CD4-positive, alpha-beta T cell treated with Interferon gamma for 1 hour (primary cell): Measurements from ENCODE around the gene ZNF280A.
"Not testable (repeated sequence)": the region's sequence is repeated elsewhere in the genome, so short reads cannot be mapped to it uniquely, and the experiment has no call there.

Experiments
- DNase-seq: peaks from one replicate; pipeline ENCODE4 v3.0.0-alpha.2; 2020

The ZNF280A gene

DNA sequence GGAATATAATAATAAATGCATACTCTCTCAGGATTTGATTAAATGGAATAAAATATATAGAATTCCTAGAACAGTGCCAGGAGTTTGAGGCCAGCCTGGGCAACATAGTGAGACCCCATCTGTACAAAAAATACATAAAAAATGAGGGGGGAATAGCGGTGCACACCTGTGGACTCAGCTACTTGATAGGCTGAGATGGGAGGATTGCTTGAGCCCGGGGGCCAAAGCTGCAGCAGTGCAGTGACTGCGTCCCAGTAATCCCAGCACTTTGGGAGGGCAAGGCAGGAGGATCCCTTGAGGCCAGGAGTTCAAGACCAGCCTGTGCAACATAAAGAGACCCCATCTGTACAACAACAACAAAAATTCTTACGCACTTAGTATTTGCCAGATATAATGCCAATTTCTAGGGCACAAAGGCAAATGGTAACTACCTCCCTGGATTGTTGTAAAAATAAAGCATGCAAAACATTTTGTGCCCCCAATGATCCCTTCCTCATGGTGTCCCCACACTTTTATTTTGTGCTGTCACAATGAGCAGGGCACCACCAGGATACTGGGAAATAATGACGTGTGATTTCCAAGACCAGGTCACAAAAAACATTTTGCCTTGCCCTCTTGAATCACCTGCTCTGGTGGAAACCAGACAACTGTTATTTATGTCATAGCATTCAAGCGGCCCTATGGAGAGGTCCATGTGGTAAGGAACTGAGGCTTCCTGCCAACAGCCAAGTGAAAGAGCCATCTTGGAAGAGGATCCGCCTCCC lies 18.3 kb upstream of the ZNF280A start:
- DNase-seq, result no peak

DNA sequence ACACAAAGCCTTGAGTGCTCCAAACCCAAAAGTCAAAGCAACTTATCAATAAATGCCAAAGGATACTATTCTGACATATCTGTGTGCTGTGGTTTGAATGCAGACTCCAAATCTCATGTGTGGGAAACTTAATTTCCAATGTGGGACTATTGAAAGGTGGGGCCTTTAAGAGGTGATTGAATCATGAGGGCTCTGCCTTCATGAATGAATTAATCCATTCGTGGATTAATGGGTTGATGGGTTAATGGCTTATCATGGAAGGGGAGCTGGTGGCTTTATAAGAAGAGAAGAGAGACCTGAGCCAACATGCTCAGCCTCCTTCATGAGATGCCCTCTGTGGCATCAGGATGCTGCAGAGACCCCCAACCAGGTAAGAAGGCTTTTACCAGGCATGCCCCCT lies 16.8 kb upstream of the ZNF280A start:
- no peak for DNase-seq

DNA sequence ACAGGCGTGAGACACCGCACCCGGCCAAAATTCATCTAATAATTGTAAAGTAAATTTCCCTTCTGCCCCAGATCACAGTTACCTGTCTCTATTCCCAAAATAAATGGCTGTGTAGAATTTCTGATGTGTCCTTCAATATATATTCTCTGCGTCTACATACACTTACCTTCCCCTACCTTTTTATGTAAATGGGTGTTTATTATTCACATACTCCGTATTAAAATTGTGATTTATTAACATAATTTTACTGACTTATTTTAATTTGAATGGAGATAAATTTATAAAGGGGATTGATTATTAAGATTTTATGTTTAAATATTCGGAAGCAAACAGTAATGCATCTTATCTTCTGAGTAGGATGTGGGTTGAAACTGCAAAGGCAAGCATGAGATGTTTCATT lies 16.4 kb upstream of the ZNF280A start:
- no peak for DNase-seq

DNA sequence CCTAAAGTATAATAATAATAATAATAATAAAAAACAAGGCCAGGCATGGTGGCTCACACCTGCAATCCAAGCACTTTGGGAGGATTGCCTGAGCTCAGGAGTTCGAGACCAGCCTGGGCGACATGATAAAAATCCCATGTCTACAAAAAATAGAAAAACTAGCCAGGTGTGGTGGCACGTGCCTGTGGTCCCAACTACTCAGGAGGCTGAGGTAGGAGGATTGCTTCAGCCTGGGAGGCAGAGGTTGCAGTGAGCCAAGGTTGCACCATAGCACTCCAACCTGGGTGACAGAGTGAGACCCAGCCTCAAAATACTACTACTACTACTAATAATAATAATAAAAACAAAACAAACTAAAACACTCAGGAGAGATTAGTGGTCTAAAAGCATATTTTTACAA lies 15.6 kb upstream of the ZNF280A start:
- DNase-seq, result no peak

DNA sequence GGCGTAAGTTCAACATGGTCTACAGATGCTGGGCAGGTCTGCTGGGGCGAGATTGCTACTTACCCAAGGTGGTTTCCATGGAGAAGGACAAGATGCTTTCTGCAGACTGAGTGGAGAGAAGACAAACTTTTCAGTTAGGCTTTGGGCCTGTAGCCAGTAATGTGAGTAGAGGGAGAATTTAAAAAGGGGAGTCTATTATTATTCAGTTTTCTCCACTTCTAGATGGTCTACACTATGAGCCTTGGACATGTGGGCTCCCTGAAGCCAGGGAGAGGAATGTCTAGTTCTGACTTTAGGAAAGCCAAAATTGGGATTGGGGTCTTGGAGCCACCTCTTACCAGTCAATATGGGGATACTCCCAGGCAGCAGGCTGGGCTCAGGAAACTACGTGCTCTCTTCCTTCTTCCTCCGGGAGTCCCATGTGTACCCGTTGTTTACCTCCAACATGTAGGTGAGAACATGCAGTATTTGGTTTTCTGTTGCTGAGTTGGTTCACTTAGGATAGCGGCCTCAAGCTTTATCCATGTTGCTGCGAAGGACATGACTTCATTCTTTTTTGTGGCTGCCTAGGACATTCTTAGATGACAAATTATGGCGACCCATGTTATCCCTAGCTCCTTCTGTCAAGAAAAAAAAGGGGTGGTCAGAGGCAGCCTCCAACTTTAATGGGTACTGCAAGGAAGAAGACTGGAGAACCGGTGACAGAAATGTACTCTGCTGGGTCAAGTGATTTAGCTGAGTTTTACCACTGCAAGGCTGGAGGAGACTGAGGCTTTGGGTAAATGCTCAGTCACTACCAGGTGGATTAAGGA lies 14.7 kb upstream of the ZNF280A start:
- DNase-seq, result no peak

DNA sequence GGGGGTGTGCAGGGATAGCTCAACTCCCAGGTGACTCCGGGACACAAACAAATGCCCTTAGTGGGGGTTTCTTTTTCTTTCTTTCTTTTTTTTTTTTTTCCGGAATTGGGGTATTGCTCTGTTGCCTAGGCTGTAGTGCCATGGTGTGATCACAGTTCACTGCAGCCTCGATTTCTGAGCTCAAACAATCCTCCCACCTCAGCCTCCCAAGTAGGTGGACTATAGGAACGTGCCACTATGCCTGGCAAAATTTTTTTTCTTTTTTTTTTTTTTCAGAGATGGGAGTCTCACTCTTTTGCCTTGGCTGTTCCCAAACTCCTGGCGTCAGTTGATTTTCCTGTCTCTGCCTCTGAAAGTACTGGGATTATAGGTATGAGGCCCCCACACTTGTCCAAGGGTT lies 13.8 kb upstream of the ZNF280A start:
- no peak for DNase-seq

DNA sequence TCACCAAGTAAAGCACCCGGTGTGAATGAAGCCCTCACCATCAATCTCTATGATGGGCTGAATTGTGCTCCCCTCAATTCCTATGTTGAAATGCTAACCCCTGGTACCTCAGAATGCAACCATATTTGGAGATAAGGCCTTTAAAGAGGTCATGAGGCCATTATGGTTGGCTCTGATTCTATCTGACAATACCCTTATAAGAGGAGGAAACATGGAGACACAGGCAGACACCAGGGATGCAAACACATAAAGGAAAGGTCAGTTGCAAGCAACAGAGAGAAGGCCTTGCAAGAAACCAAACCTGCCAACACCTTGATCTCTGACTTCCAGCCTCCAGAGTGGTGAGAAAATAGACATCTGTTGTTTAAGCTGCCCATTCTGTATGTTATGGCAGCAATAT lies 13.3 kb upstream of the ZNF280A start:
- DNase-seq, result no peak

DNA sequence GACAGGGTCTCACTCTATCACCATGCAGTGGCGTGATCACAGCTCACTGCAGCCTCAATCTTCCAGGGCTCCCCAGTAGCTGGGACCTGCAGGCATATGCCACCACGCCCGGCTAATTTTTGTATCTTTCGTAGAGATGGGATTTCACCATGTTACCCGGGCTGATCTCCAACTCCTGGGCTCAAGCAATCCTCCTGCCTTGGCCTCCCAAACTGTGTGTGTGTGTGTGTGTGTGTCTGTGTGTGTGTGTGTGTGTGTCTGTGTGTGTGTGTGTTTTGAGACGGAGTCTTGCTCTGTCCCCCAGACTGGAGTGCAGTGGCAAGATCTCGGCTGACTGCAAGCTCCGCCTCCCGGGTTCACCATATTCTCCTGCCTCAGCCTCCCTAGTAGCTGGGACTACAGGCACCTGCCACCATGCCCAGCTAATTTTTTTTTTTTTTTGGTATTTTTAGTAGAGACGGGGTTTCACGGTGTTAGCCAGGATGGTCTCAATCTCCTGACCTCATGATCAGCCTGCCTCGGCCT lies 12.5 kb upstream of the ZNF280A start:
- DNase-seq, result not testable (repeated sequence)

GRCh38 chr22:22531770-22532546 lies 11.9 kb upstream of the ZNF280A start:
- no peak for DNase-seq

- no peak for DNase-seq
Measured at GRCh38 chr22:22528780-22529179, 8.7 kb upstream of the ZNF280A start.

DNA sequence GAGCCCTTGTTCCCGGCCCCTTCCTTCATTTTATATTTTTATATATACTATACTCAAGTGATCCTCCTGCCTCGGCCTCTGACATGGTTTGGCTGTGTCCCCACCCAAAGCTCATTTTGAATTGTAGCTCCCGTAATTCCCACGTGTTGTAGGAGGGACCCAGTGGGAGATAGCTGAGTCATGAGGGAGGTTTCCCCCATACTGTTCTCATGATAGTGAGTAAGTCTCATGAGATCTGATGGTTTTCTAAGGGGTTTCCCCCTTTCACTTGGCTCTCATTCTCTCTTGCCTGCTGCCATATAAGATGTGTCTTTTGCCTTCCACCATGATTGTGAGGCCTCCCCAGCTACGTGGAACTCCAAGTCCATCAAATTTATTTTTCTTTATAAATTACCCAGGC lies 7.2 kb upstream of the ZNF280A start:
- DNase-seq, result no peak

- DNase-seq, result no peak
Measured at GRCh38 chr22:22526125-22526912, 6.2 kb upstream of the ZNF280A start.

DNA sequence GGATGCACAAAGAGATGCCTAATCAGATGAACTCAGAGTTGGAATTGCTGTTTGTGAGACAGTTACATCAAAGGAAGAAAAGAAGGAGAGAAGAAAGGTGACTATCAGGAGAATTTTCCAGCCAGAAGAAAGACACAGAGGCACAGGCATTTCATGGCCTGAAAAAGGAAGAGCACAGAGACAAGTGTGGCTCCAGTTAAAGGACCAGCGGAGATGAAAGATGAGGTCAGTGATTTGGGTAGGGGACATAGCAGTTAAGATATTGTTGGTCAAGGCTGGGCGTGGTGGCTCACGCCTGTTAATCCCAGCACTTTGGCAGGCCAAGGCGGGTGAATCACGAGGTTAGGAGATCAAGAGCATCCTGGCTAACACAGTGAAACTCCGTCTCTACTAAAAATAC lies 3.4 kb upstream of the ZNF280A start:
- no peak for DNase-seq

DNA sequence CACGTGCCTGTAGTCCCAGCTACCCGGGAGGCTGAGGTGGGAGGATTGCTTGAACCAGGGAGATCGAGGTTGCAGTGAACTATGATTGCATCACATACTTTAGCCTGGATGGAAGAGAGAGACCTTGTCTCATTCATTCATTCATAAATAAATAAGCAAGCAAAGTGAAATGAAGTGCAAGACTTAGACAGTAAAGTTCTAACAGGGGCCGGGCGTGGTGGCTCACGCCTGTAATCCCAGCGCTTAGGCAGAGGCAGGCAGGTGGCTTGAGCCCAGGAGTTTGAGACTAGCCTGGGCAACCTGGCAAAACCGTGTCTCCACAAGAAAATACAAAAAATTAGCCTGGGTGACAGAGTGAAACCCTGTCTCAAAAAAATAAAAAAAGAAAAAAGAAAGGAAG lies 1.6 kb upstream of the ZNF280A start:
- no peak for DNase-seq

GRCh38 chr22:22520667-22521602 lies 865 bp upstream of the ZNF280A start:
- DNase-seq, result no peak

DNA sequence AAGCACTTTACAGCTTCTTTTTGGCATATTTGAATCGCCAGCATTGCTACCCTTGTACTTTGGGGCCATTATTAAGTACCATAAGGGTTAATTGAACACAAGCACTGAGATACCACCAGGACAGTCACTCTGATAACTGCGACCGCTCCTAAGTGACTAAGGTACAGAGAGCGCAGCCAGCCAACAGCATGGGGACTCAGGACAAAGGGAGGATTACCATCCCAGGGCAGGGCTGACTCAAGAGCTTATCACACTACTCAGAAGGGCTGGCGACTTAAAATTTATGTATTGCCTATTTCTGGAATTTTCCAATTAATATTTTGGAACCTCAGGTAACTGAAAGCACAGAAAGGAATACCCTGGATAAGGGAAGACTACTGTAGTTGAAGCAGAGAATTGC lies 479 bp downstream of the ZNF280A start:
- DNase-seq, result no peak

GRCh38 chr22:22516992-22517391 lies 3.1 kb downstream of the ZNF280A start:
- DNase-seq, result no peak

DNA sequence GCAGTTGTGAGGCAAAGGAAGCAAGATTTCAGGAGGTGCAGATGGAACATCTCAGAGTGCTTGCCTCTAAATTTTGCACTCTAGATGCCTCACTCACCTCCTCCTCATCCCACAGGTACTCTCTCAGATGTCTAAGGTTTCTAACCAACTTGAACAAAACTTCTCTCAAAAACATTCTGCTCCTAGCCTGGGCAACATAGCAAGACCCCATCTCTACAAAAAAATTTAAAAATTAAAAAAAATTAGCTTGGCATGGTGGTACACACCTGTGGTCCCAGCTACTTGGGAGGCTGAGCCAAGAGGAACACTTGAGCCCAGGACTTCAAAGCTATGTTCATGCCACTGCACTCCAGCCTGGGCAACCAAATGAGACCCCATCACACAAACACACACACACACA lies 4.2 kb downstream of the ZNF280A start:
- DNase-seq, result no peak

DNA sequence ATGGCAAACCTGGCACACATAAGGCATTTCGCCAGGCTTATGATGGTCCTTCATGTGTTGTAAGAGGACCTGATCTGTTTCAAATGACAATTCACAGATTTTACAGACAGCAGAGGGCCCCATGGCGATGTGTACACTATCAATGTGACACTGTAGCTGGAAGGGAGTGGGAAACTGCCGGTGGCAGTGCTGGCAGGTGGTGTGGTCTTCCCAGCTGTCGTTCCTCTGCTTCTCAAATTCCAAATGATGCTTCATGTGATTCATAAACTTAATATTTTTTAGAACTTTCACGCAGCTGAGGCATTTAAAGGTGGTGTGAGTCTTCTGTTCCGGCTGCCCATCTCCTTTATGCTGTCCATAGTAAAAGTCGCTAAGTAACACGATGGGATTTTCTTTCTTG lies 5.6 kb downstream of the ZNF280A start:
- not testable (repeated sequence) for DNase-seq

DNA sequence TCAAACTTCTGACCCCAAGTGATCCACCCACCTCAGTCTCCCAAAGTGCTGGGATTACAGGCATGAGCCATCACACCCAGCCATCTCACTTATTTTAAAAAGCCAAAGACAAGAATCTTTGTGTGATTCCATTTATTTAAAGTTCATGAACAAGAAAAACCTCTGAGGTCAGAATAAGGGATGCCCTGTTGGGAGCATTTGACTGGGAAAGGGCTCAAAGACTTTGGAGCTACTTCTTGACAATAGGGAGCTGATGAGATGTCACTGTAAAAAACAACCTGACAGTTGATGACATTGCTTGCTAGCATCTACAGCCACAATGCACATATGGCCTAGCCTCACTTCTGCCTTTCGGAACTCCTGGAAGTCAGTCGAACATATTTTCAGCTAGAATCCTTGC lies 6.5 kb downstream of the ZNF280A start:
- DNase-seq, result no peak

GRCh38 chr22:22512951-22513350 lies 7.1 kb downstream of the ZNF280A start:
- DNase-seq, result no peak
